ENCODE data around the gene CD22. TPM values are rescaled to one million over a fixed set of nuclear protein-coding genes. Genes with fewer than 3 reads are reported as not detected.

The CD22 gene
- total RNA-seq, 3 donors from 2014 or later (not counting 1 experiment from before 2014, with no cell fraction given), result 4.3 to 7.0 (median 6.0) TPM

- peaks cover 29% of the 10 kb centered on the region for H3K4me1 ChIP-seq (ENCODE audit: control insufficient read depth, insufficient read depth, low read length)
- no peak overlapping the region for H3K4me3 ChIP-seq (ENCODE audit: low read length)
- H3K36me3 ChIP-seq (ENCODE audit: control insufficient read depth, insufficient read depth, low read length), result no peaks in the 10 kb centered on the region
- Mint-ChIP-seq H3K27me3 (ENCODE audit: low read depth in 2 of 2) (peaks cover 10 to 23% of the 10 kb centered on the region in 2 donors), H3K36me3 (no peaks in the 10 kb centered on the region), H3K9me3 (no peaks in the 10 kb centered on the region), H3K4me1 (peaks cover 10 to 21% of the 10 kb centered on the region in 2 donors), H3K27ac (peak overlapping the region in 1 of 2 donors; percentile 73), H3K4me3 (peak overlapping the region; percentile 26)
- DNase-seq (peak; percentile 20 to 91), ATAC-seq (peak; percentile 71 to 80 (median 78))
- WGBS (ENCODE audit: insufficient coverage), result 45% methylated on average over 28 of the region's 28 CpGs
- TF ChIP-seq CTCF (IDR thresholded peaks at IDR 0.05), result no peak
- peak overlapping the region; percentile 55 for H3K27ac ChIP-seq (ENCODE audit: low read length)
- no peaks in the 10 kb centered on the region for H3K9me3 ChIP-seq (ENCODE audit: control insufficient read depth, insufficient read depth, low read length)
- H3K27me3 ChIP-seq (ENCODE audit: control insufficient read depth, insufficient read depth, low read length), result no peaks in the 10 kb centered on the region
- intact Hi-C loops (cut with micrococcal nuclease), result no loop called here
Measured at GRCh38 chr19:35346193-35347052, 17.4 kb downstream of the CD22 start.

- H3K27me3 ChIP-seq (ENCODE audit: control insufficient read depth, insufficient read depth, low read length), result no peaks in the 10 kb centered on the region
- H3K9me3 ChIP-seq (ENCODE audit: control insufficient read depth, insufficient read depth, low read length), result no peaks in the 10 kb centered on the region
- Mint-ChIP-seq H3K9me3 (no peaks in the 10 kb centered on the region), H3K27me3 (ENCODE audit: low read depth in 2 of 2) (peaks cover 10 to 23% of the 10 kb centered on the region in 2 donors), H3K4me1 (peaks cover 10 to 21% of the 10 kb centered on the region in 2 donors), H3K4me3 (peak within 1 kb of the TSS; percentile 42), H3K27ac (peak within 1 kb of the TSS in 1 of 2 donors; percentile 73), H3K36me3 (no peaks in the 10 kb centered on the region)
- H3K4me3 ChIP-seq (ENCODE audit: low read length), result no peak within 1 kb of the TSS
- ATAC-seq, result peak; percentile 24 to 42 (median 27)
- H3K4me1 ChIP-seq (ENCODE audit: control insufficient read depth, insufficient read depth, low read length), result peaks cover 29% of the 10 kb centered on the region
- DNase-seq, result peak; percentile 9 to 72
- no peaks in the 10 kb centered on the region for H3K36me3 ChIP-seq (ENCODE audit: control insufficient read depth, insufficient read depth, low read length)
- intact Hi-C loops (cut with micrococcal nuclease), result no loop called here
- WGBS (ENCODE audit: insufficient coverage), result 13% methylated on average over 18 of the region's 18 CpGs
- no peak for TF ChIP-seq CTCF (IDR thresholded peaks at IDR 0.05)
- H3K27ac ChIP-seq (ENCODE audit: low read length), result peak within 1 kb of the TSS; percentile 55
Measured at GRCh38 chr19:35347171-35347929, 18.4 kb downstream of the CD22 start, which contains the start of gene FFAR1. Gene FFAR1, plus strand, starts transcription at chr19:35347902. Its CDS starts 3,650 bp downstream, at chr19:35351552.

GRCh38 chr19:35347930-35348298 is 18.9 kb downstream of the CD22 start:
- peaks cover 13 to 25% of the 10 kb centered on the region in 2 donors for H3K4me1 Mint-ChIP-seq
- DNase-seq (peak in 1 of 2 donors; percentile 11), ATAC-seq (no peak)
- Histone ChIP-seq H3K27me3 (ENCODE audit: control insufficient read depth, insufficient read depth, low read length) (no peaks in the 10 kb centered on the region), H3K36me3 (ENCODE audit: control insufficient read depth, insufficient read depth, low read length) (no peaks in the 10 kb centered on the region), H3K4me3 (ENCODE audit: low read length) (no peak overlapping the region), H3K4me1 (ENCODE audit: control insufficient read depth, insufficient read depth, low read length) (peaks cover 34% of the 10 kb centered on the region), H3K27ac (ENCODE audit: low read length) (peak overlapping the region; percentile 0), H3K9me3 (ENCODE audit: control insufficient read depth, insufficient read depth, low read length) (no peaks in the 10 kb centered on the region)
- no peak overlapping the region for H3K27ac Mint-ChIP-seq
- intact Hi-C loops (cut with micrococcal nuclease), result no loop called here
- no peaks in the 10 kb centered on the region for H3K36me3 Mint-ChIP-seq
- H3K4me3 Mint-ChIP-seq, result no peak overlapping the region
- no peak for TF ChIP-seq CTCF (IDR thresholded peaks at IDR 0.05)
- peaks cover 10 to 23% of the 10 kb centered on the region in 2 donors for H3K27me3 Mint-ChIP-seq (ENCODE audit: low read depth in 2 of 2)
- H3K9me3 Mint-ChIP-seq, result no peaks in the 10 kb centered on the region
- 50% methylated on average over 7 of the region's 7 CpGs for WGBS (ENCODE audit: insufficient coverage)
